Osteoblast (primary cell): Measurements from ENCODE around the gene HEXIM1. TPM values are rescaled to one million over a fixed set of nuclear protein-coding genes. Genes with fewer than 3 reads are reported as not detected.
A peak's percentile ranks its signal among the peaks of the same experiment; 100 is the strongest.

Experiments used
- DNase-seq: peaks from one replicate; pipeline ENCODE4 v3.0.0; 2011; ENCODE audit warnings: low spot score, mixed read lengths; ENCODE audit not compliant: insufficient read length; ENCODE audit errors: missing footprints
- H2AFZ ChIP-seq: 2 replicates; pipeline ENCODE4 v1.6.0; 2011; ENCODE audit warnings: mild to moderate bottlenecking, low read length
- H3K27ac ChIP-seq: 2 replicates; pipeline ENCODE4 v1.5.1; 2011; ENCODE audit warnings: mild to moderate bottlenecking, low read depth, low read length, moderate library complexity
- H3K27me3 ChIP-seq: 2 replicates; pipeline ENCODE4 v1.6.0; 2012; ENCODE audit warnings: mild to moderate bottlenecking, control low read depth, inconsistent platforms, low read length, moderate library complexity; ENCODE audit not compliant: insufficient read depth
- H3K36me3 ChIP-seq: 2 replicates; pipeline ENCODE4 v1.5.1; 2011; ENCODE audit warnings: mild to moderate bottlenecking, low read length, control low read depth, moderate library complexity; ENCODE audit not compliant: insufficient read depth
- H3K4me1 ChIP-seq: 2 replicates; pipeline ENCODE4 v1.5.1; 2011; ENCODE audit warnings: mild to moderate bottlenecking, low read length, control low read depth, moderate library complexity; ENCODE audit not compliant: insufficient read depth
- H3K4me2 ChIP-seq: 2 replicates; pipeline ENCODE4 v1.6.0; 2011; ENCODE audit warnings: mild to moderate bottlenecking, low read length; ENCODE audit not compliant: insufficient read depth
- H3K4me3 ChIP-seq: fragments of 200-600 bp; sonication (generic); 3 replicates; pipeline ENCODE4 v1.5.1; 2012; ENCODE audit warnings: mild to moderate bottlenecking, low read length, inconsistent platforms; ENCODE audit not compliant: insufficient read depth
- H3K79me2 ChIP-seq: 2 replicates; pipeline ENCODE4 v1.6.0; 2012; ENCODE audit warnings: mild to moderate bottlenecking, low read length, control low read depth, inconsistent platforms; ENCODE audit not compliant: insufficient read depth
- H3K9me3 ChIP-seq: 2 replicates; pipeline ENCODE4 v1.5.1; 2011; ENCODE audit warnings: low read depth, low read length, control low read depth
- H4K20me1 ChIP-seq: 2 replicates; pipeline ENCODE4 v1.6.0; 2012; ENCODE audit warnings: mild to moderate bottlenecking, low read length, control low read depth; ENCODE audit not compliant: insufficient read depth
- CTCF ChIP-seq: IDR thresholded peaks from 2 replicates; pipeline ENCODE4 v1.5.1; 2011; ENCODE audit warnings: mild to moderate bottlenecking, low read depth, low read length, moderate library complexity; ENCODE audit errors: extremely low read depth
- total RNA-seq: library from RNA; depleted of rRNA; stranded (reverse); fragments of >200 nt; gene quantifications from 2 replicates; pipeline ENCODE4 v1.2.3, GENCODE V29; 2012

HEXIM1 gene
- total RNA-seq, 1 donor, result 10.9 TPM

- H2AFZ ChIP-seq, result no peak overlapping the region
- H3K4me1 ChIP-seq, result peaks cover 16% of the 10 kb centered on the region
- TF ChIP-seq CTCF, result no peak
- H3K36me3 ChIP-seq, result no peaks in the 10 kb centered on the region
- H3K4me3 ChIP-seq, result no peak overlapping the region
- peaks cover 3% of the 10 kb centered on the region for H3K79me2 ChIP-seq
- peak; percentile 26 for DNase-seq
- peak overlapping the region; percentile 95 for H3K4me2 ChIP-seq
- no peaks in the 10 kb centered on the region for H3K9me3 ChIP-seq
- H4K20me1 ChIP-seq, result no peaks in the 10 kb centered on the region
- H3K27ac ChIP-seq, result no peak overlapping the region
- H3K27me3 ChIP-seq, result no peaks in the 10 kb centered on the region
Observed at GRCh38 chr17:45136846-45137560, 11.3 kb upstream of the HEXIM1 start.

GRCh38 chr17:45137561-45138305, 10.5 kb upstream of the HEXIM1 start:
- Histone ChIP-seq H3K27me3 (no peaks in the 10 kb centered on the region), H3K9me3 (no peaks in the 10 kb centered on the region), H2AFZ (no peak overlapping the region), H3K36me3 (no peaks in the 10 kb centered on the region), H3K79me2 (peaks cover 3% of the 10 kb centered on the region), H3K4me2 (no peak overlapping the region), H3K27ac (no peak overlapping the region), H3K4me1 (peaks cover 16% of the 10 kb centered on the region), H4K20me1 (no peaks in the 10 kb centered on the region), H3K4me3 (no peak overlapping the region)
- peak; percentile 58 for DNase-seq
- no peak for TF ChIP-seq CTCF

- peaks cover 13% of the 10 kb centered on the region for H3K4me1 ChIP-seq
- H3K9me3 ChIP-seq, result no peaks in the 10 kb centered on the region
- H3K4me2 ChIP-seq, result no peak overlapping the region
- H4K20me1 ChIP-seq, result no peaks in the 10 kb centered on the region
- TF ChIP-seq CTCF, result no peak
- no peak overlapping the region for H2AFZ ChIP-seq
- no peaks in the 10 kb centered on the region for H3K36me3 ChIP-seq
- H3K27ac ChIP-seq, result no peak overlapping the region
- no peak overlapping the region for H3K4me3 ChIP-seq
- H3K79me2 ChIP-seq, result peaks cover 3% of the 10 kb centered on the region
- DNase-seq, result peak; percentile 65
- H3K27me3 ChIP-seq, result no peaks in the 10 kb centered on the region
Observed at GRCh38 chr17:45138911-45139532, 9.3 kb upstream of the HEXIM1 start.

GRCh38 chr17:45139533-45139920, 8.7 kb upstream of the HEXIM1 start:
- Histone ChIP-seq H3K27ac (no peak overlapping the region), H3K4me2 (no peak overlapping the region), H3K4me1 (peaks cover 16% of the 10 kb centered on the region), H3K36me3 (no peaks in the 10 kb centered on the region), H3K9me3 (no peaks in the 10 kb centered on the region), H4K20me1 (no peaks in the 10 kb centered on the region), H2AFZ (no peak overlapping the region), H3K79me2 (peaks cover 3% of the 10 kb centered on the region), H3K27me3 (no peaks in the 10 kb centered on the region), H3K4me3 (no peak overlapping the region)
- DNase-seq, result no peak
- TF ChIP-seq CTCF, result no peak
